ENCODE data around the gene CIITA.
A peak's percentile ranks its signal among the peaks of the same experiment; 100 is the strongest.

The CIITA gene

GRCh38 chr16:10918294-10919002, 41.4 kb downstream of the CIITA start:
- no peak overlapping the region for H3K4me3 ChIP-seq (replicated peaks; ENCODE audit: insufficient read depth, low read length)
- H3K27me3 ChIP-seq (ENCODE audit: insufficient read depth, poor library complexity, severe bottlenecking) = no peaks in the 10 kb centered on the region
- H3K27ac ChIP-seq (replicated peaks) = no peak overlapping the region
- peak; percentile 75 to 85 for DNase-seq (ENCODE audit: low read depth in 1 of 2, low spot score in 1 of 2)
- no peak for TF ChIP-seq POLR2AphosphoS5 (IDR thresholded peaks at IDR 0.05; ENCODE audit: low read depth)
- no peak for TF ChIP-seq REST (IDR thresholded peaks at IDR 0.05; ENCODE audit: insufficient replicate concordance, low read depth)
- TF ChIP-seq CTCF (IDR thresholded peaks at IDR 0.05; ENCODE audit: insufficient read depth, low read length) = peak; percentile 100

GRCh38 chr16:10919003-10919351, 42.0 kb downstream of the CIITA start:
- no peak for DNase-seq (ENCODE audit: low read depth in 1 of 2, low spot score in 1 of 2)
- TF ChIP-seq GABPA (IDR thresholded peaks at IDR 0.05; ENCODE audit: low read depth) (no peak), SPI1 (IDR thresholded peaks at IDR 0.05; ENCODE audit: borderline replicate concordance, low read depth) (no peak), POLR2AphosphoS5 (IDR thresholded peaks at IDR 0.05; ENCODE audit: low read depth) (no peak), CTCF (IDR thresholded peaks at IDR 0.05; ENCODE audit: insufficient read depth, low read length) (no peak), REST (IDR thresholded peaks at IDR 0.05; ENCODE audit: insufficient replicate concordance, low read depth) (no peak)
- Histone ChIP-seq H3K4me3 (replicated peaks; ENCODE audit: insufficient read depth, low read length) (no peak overlapping the region), H3K27me3 (ENCODE audit: insufficient read depth, poor library complexity, severe bottlenecking) (no peaks in the 10 kb centered on the region), H3K27ac (replicated peaks) (no peak overlapping the region)

GRCh38 chr16:10920726-10921427, 43.9 kb downstream of the CIITA start:
- TF ChIP-seq POLR2AphosphoS5 (IDR thresholded peaks at IDR 0.05; ENCODE audit: low read depth) = no peak
- TF ChIP-seq REST (IDR thresholded peaks at IDR 0.05; ENCODE audit: insufficient replicate concordance, low read depth) = no peak
- no peaks in the 10 kb centered on the region for H3K27me3 ChIP-seq (ENCODE audit: insufficient read depth, poor library complexity, severe bottlenecking)
- no peak overlapping the region for H3K27ac ChIP-seq (replicated peaks)
- DNase-seq (ENCODE audit: low read depth in 1 of 2, low spot score in 1 of 2) = no peak
- no peak overlapping the region for H3K4me3 ChIP-seq (replicated peaks; ENCODE audit: insufficient read depth, low read length)
